H9 (cell line): ENCODE data around the gene TDRD3. TPM values are rescaled to one million over a fixed set of nuclear protein-coding genes. Genes with fewer than 3 reads are reported as not detected.
"Not testable (repeated sequence)": the region's sequence is repeated elsewhere in the genome, so short reads cannot be mapped to it uniquely, and the experiment has no call there.

Source experiments
- DNase-seq: peaks from one replicate; pipeline ENCODE4 v3.0.0-alpha.2; 2017
- H2AFZ ChIP-seq: one replicate; pipeline ENCODE4 v1.6.1; 2013; ENCODE audit warnings: mild to moderate bottlenecking, low read length, control low read depth, moderate library complexity
- H2AK5ac ChIP-seq: 2 replicates; pipeline ENCODE4 v1.6.1; 2013; ENCODE audit warnings: low read length, control low read depth, mixed read lengths; ENCODE audit not compliant: insufficient read length
- H2BK120ac ChIP-seq: one replicate; pipeline ENCODE4 v1.6.1; 2013; ENCODE audit warnings: low read depth, mild to moderate bottlenecking, low read length, control low read depth, inconsistent platforms; ENCODE audit not compliant: poor library complexity, severe bottlenecking
- H2BK12ac ChIP-seq: 2 replicates; pipeline ENCODE4 v1.6.1; 2013; ENCODE audit warnings: low read length, control low read depth, mixed read lengths, low read depth; ENCODE audit not compliant: insufficient read length
- H2BK15ac ChIP-seq: 2 replicates; pipeline ENCODE4 v1.6.1; 2013; ENCODE audit warnings: low read depth, low read length, control low read depth
- H2BK20ac ChIP-seq: one replicate; pipeline ENCODE4 v1.6.1; 2013; ENCODE audit warnings: low read depth, mild to moderate bottlenecking, low read length, control low read depth, inconsistent platforms; ENCODE audit not compliant: poor library complexity, severe bottlenecking
- H2BK5ac ChIP-seq: 2 replicates; pipeline ENCODE4 v1.6.1; 2013; ENCODE audit warnings: low read length, control low read depth, mixed read lengths; ENCODE audit not compliant: insufficient read length
- H3K14ac ChIP-seq: 2 replicates; pipeline ENCODE4 v1.6.1; 2013; ENCODE audit warnings: low read length, control low read depth; ENCODE audit not compliant: insufficient read depth
- H3K18ac ChIP-seq: 2 replicates; pipeline ENCODE4 v1.6.1; 2013; ENCODE audit warnings: low read depth, mild to moderate bottlenecking, mixed read lengths, low read length, control low read depth; ENCODE audit not compliant: insufficient read length
- H3K23ac ChIP-seq: 2 replicates; pipeline ENCODE4 v1.6.1; 2013; ENCODE audit warnings: low read length, control low read depth, mixed read lengths, low read depth; ENCODE audit not compliant: insufficient read length
- H3K23me2 ChIP-seq: 2 replicates; pipeline ENCODE4 v1.6.1; 2013; ENCODE audit warnings: low read depth, mild to moderate bottlenecking, mixed read lengths, low read length, control low read depth; ENCODE audit not compliant: insufficient read length, poor library complexity, severe bottlenecking
- H3K27ac ChIP-seq: 2 replicates; pipeline ENCODE4 v1.5.1; 2013; ENCODE audit warnings: low read length, control low read depth, mixed read lengths, low read depth; ENCODE audit not compliant: insufficient read length
- H3K27me3 ChIP-seq: 2 replicates; pipeline ENCODE4 v1.6.1; 2013; ENCODE audit warnings: low read length, control low read depth, inconsistent platforms; ENCODE audit not compliant: insufficient read depth
- H3K4ac ChIP-seq: 2 replicates; pipeline ENCODE4 v1.6.1; 2013; ENCODE audit warnings: low read depth, mild to moderate bottlenecking, control low read depth, inconsistent platforms, low read length, moderate library complexity
- H3K4me1 ChIP-seq: 2 replicates; pipeline ENCODE4 v1.6.1; 2013; ENCODE audit warnings: low read length, control low read depth, inconsistent platforms; ENCODE audit not compliant: insufficient read depth
- H3K4me2 ChIP-seq: 2 replicates; pipeline ENCODE4 v1.6.1; 2013; ENCODE audit warnings: low read length, control low read depth, mixed read lengths; ENCODE audit not compliant: insufficient read length, insufficient read depth
- H3K56ac ChIP-seq: 2 replicates; pipeline ENCODE4 v1.6.1; 2013; ENCODE audit warnings: low read depth, mild to moderate bottlenecking, mixed read lengths, low read length, control low read depth; ENCODE audit not compliant: insufficient read length
- H3K79me1 ChIP-seq: 2 replicates; pipeline ENCODE4 v1.6.1; 2013; ENCODE audit warnings: low read depth, mild to moderate bottlenecking, moderate library complexity, low read length, control low read depth, inconsistent platforms; ENCODE audit not compliant: insufficient read depth, poor library complexity, severe bottlenecking
- H3K79me2 ChIP-seq: 2 replicates; pipeline ENCODE4 v1.6.1; 2013; ENCODE audit warnings: low read length, control low read depth, inconsistent platforms; ENCODE audit not compliant: insufficient read depth
- H3K9ac ChIP-seq: 2 replicates; pipeline ENCODE4 v1.6.1; 2013; ENCODE audit warnings: low read length, control low read depth, mixed read lengths; ENCODE audit not compliant: insufficient read length; ENCODE audit errors: extremely low read depth
- H3K9me3 ChIP-seq: one replicate; pipeline ENCODE4 v1.6.1; 2013; ENCODE audit warnings: low read depth, low read length, inconsistent platforms; ENCODE audit not compliant: control insufficient read depth
- H3T11ph ChIP-seq: one replicate; pipeline ENCODE4 v1.6.1; 2013; ENCODE audit warnings: mild to moderate bottlenecking, low read length, control low read depth, inconsistent platforms
- H4K20me1 ChIP-seq: one replicate; pipeline ENCODE4 v1.6.1; 2013; ENCODE audit not compliant: control insufficient read depth, insufficient read length, insufficient read depth
- H4K5ac ChIP-seq: 2 replicates; pipeline ENCODE4 v1.6.1; 2013; ENCODE audit warnings: low read depth, mild to moderate bottlenecking, mixed read lengths, low read length, control low read depth; ENCODE audit not compliant: insufficient read length
- H4K8ac ChIP-seq: replicated peaks from 2 replicates; pipeline ENCODE4 v1.6.1; 2013; ENCODE audit warnings: low read length, control low read depth, mixed read lengths, low read depth; ENCODE audit not compliant: insufficient read length
- H4K91ac ChIP-seq: 2 replicates; pipeline ENCODE4 v1.6.1; 2013; ENCODE audit warnings: low read depth, mild to moderate bottlenecking, moderate library complexity, mixed read lengths, low read length, control low read depth; ENCODE audit not compliant: insufficient read length
- H3K27ac Mint-ChIP-seq, 3 experiments: 2 replicates in 2 of 3; 3 replicates in 1 of 3; pipeline ENCODE4 v1.8.0; 2020 to 2021; ENCODE audit warnings: mixed read lengths in 3 of 3, mild to moderate bottlenecking in 1 of 3, moderate library complexity in 1 of 3
- H3K27me3 Mint-ChIP-seq: 2 replicates; pipeline ENCODE4 v1.8.0; 2021; ENCODE audit warnings: low read depth, mild to moderate bottlenecking, moderate library complexity, mixed read lengths
- H3K36me3 Mint-ChIP-seq, 3 experiments: 2 replicates in 2 of 3; 3 replicates in 1 of 3; pipeline ENCODE4 v1.8.0; 2020 to 2021; ENCODE audit warnings: low read depth in 3 of 3, mixed read lengths in 3 of 3; ENCODE audit not compliant: insufficient read depth in 1 of 3
- H3K4me1 Mint-ChIP-seq, 2 experiments: 2 replicates each; pipeline ENCODE4 v1.8.0; 2020; ENCODE audit warnings: mixed read lengths in 2 of 2
- H3K4me3 Mint-ChIP-seq, 2 experiments: 2 replicates in 1 of 2; 3 replicates in 1 of 2; pipeline ENCODE4 v1.8.0; 2020 to 2021; ENCODE audit warnings: mild to moderate bottlenecking in 2 of 2, mixed read lengths in 2 of 2, moderate library complexity in 1 of 2
- H3K9me3 Mint-ChIP-seq, 2 experiments: 2 replicates in 1 of 2; 3 replicates in 1 of 2; pipeline ENCODE4 v1.8.0; 2020; ENCODE audit warnings: mild to moderate bottlenecking in 2 of 2, mixed read lengths in 2 of 2, moderate library complexity in 1 of 2
- WGBS: extraction: QIAGEN DNeasy Blood & Tissue Kit; methylation state at CpG from one replicate; pipeline ENCODE4 v1.1.7; 2013; ENCODE audit warnings: missing lambda C conversion rate, low lambda C conversion rate, mixed read lengths; ENCODE audit not compliant: insufficient read length; ENCODE audit errors: extremely low coverage; 5-methylcytosine and 5-hydroxymethylcytosine counted together
- total RNA-seq: library from RNA; stranded (reverse); gene quantifications from 2 replicates; pipeline ENCODE4 v1.2.1, GENCODE V29; 2021
- TF ChIP-seq, protein P1 (sequence below): fragments of 200-600 bp; sonication (generic); conservative IDR thresholded peaks from 3 replicates; pipeline ENCODE4 v1.8.0; 2021; ENCODE audit warnings: antibody characterized with exemption, mild to moderate bottlenecking

TDRD3 gene
- total RNA-seq, 1 experiment from 2014 or later = 16.1 TPM

DNA sequence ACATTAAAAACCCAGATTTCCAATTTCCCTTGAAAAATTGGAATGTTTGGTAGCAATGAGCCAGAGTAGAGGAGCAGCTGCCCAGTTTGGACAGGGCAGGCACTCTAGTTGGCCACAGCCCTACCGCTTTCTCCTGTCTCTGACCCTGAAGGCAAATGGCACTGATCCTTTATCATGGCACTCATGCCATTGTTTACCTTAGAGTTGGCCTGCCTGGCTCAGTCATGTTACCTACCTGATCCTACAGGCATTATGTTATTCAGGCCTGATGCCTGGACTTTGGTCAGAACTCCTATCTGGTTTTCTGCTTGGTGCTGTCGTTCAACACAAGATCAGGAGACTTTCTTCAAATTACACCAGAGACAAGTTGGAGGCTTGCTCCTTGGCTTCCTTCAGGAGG lies 24.9 kb upstream of the TDRD3 start:
- Histone ChIP-seq H3K23ac (no peak overlapping the region), H3K27me3 (no peaks in the 10 kb centered on the region), H2AK5ac (no peak overlapping the region), H3K27ac (no peak overlapping the region), H4K5ac (no peak overlapping the region), H2BK5ac (no peak overlapping the region), H2BK12ac (no peak overlapping the region), H2AFZ (no peak overlapping the region), H2BK20ac (no peak overlapping the region), H2BK15ac (no peak overlapping the region), H3K9me3 (no peaks in the 10 kb centered on the region), H3T11ph (no peak overlapping the region), H3K23me2 (no peaks in the 10 kb centered on the region), H4K8ac (no peak overlapping the region), H3K79me1 (no peaks in the 10 kb centered on the region), H3K56ac (no peak overlapping the region), H4K91ac (no peak overlapping the region), H3K4me1 (no peaks in the 10 kb centered on the region), H3K79me2 (no peaks in the 10 kb centered on the region), H4K20me1 (no peaks in the 10 kb centered on the region), H3K14ac (no peak overlapping the region), H3K4ac (no peak overlapping the region), H3K9ac (no peak overlapping the region), H3K18ac (no peak overlapping the region), H3K4me2 (no peak overlapping the region), H2BK120ac (no peak overlapping the region)
- DNase-seq = no peak
- no peak overlapping the region for H3K4me3 Mint-ChIP-seq
- H3K36me3 Mint-ChIP-seq = no peaks in the 10 kb centered on the region; a peak in 2 of 7 replicates
- H3K4me1 Mint-ChIP-seq = no peaks in the 10 kb centered on the region
- peaks cover 0 to 3% of the 10 kb centered on the region in 2 experiments; a peak in 2 of 5 replicates for H3K9me3 Mint-ChIP-seq
- TF ChIP-seq, protein P1, sequence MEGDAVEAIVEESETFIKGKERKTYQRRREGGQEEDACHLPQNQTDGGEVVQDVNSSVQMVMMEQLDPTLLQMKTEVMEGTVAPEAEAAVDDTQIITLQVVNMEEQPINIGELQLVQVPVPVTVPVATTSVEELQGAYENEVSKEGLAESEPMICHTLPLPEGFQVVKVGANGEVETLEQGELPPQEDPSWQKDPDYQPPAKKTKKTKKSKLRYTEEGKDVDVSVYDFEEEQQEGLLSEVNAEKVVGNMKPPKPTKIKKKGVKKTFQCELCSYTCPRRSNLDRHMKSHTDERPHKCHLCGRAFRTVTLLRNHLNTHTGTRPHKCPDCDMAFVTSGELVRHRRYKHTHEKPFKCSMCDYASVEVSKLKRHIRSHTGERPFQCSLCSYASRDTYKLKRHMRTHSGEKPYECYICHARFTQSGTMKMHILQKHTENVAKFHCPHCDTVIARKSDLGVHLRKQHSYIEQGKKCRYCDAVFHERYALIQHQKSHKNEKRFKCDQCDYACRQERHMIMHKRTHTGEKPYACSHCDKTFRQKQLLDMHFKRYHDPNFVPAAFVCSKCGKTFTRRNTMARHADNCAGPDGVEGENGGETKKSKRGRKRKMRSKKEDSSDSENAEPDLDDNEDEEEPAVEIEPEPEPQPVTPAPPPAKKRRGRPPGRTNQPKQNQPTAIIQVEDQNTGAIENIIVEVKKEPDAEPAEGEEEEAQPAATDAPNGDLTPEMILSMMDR = no peak
- H3K27ac Mint-ChIP-seq = no peak overlapping the region
- no peaks in the 10 kb centered on the region; the same call in 1 of the 2 replicates for H3K27me3 Mint-ChIP-seq
- no CpG with 5 or more reads among the region's 2 CpGs for WGBS

DNA sequence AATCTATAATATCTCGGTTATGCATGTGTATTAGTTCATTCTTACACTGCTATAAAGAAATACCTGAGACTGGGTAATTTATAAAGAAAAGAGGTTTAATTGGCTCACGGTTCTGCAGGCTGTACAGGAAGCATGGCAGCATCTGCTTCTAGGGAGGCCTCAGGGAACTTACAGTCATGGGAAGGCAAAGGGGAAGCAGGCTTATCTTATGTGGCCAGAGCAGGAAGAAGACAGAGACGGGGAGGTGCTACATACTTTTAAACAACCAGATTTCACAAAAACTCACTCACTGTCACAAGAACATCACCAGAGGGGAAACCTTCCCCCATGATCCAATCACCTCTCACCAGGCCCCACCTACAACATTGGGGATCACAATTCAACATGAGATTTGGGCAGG lies 17.7 kb upstream of the TDRD3 start:
- H3K4me1 ChIP-seq, H3T11ph ChIP-seq, H3K9me3 Mint-ChIP-seq, H2BK15ac ChIP-seq, H2AFZ ChIP-seq, DNase-seq, H4K5ac ChIP-seq, H3K27ac Mint-ChIP-seq, H3K4me2 ChIP-seq, H3K79me1 ChIP-seq, H3K27ac ChIP-seq, H3K9me3 ChIP-seq, H3K14ac ChIP-seq, H4K8ac ChIP-seq, H3K4me3 Mint-ChIP-seq, H3K4ac ChIP-seq, H3K9ac ChIP-seq, H3K27me3 ChIP-seq, H3K79me2 ChIP-seq, H2BK20ac ChIP-seq, H4K91ac ChIP-seq, H3K23me2 ChIP-seq, H2AK5ac ChIP-seq, H3K23ac ChIP-seq, H2BK5ac ChIP-seq, H2BK12ac ChIP-seq, H3K18ac ChIP-seq, H3K27me3 Mint-ChIP-seq, H3K56ac ChIP-seq, H4K20me1 ChIP-seq, H3K4me1 Mint-ChIP-seq, H3K36me3 Mint-ChIP-seq, H2BK120ac ChIP-seq: not testable (repeated sequence)
- WGBS = no CpG with 5 or more reads among the region's 3 CpGs
